GM12878 (cell line): ENCODE results near the gene AMHR2. TPM values are rescaled to one million over a fixed set of nuclear protein-coding genes. Genes with fewer than 3 reads are reported as not detected.

Source experiments
- ATF7 ChIP-seq: fragments of 450-650 bp; IDR thresholded peaks from 2 replicates; pipeline ENCODE4 v1.6.1; 2016; ENCODE audit warnings: low read depth, mild to moderate bottlenecking
- CHD2 ChIP-seq: IDR thresholded peaks from 2 replicates; pipeline ENCODE4 v1.6.1; 2011; ENCODE audit warnings: low read depth, low read length, improper control_type of control experiment, borderline replicate concordance
- CREB1 ChIP-seq: IDR thresholded peaks from 2 replicates; pipeline ENCODE4 v1.6.1; 2012; ENCODE audit warnings: low read depth, mild to moderate bottlenecking, inconsistent platforms
- ETV6 ChIP-seq, 2 experiments: fragments of 450-650 bp in 1 of 2; IDR thresholded peaks in 1 of 2; conservative IDR thresholded peaks in 1 of 2; 2 replicates each; pipeline ENCODE4 v1.6.1; 2014; ENCODE audit warnings: antibody characterized with exemption in 1 of 2, borderline replicate concordance in 1 of 2, low read depth in 1 of 2, mild to moderate bottlenecking in 1 of 2, moderate library complexity in 1 of 2
- FOXK2 ChIP-seq: fragments of 450-650 bp; IDR thresholded peaks from 2 replicates; pipeline ENCODE4 v1.6.1; 2017; ENCODE audit warnings: mild to moderate bottlenecking, moderate library complexity
- HDAC2 ChIP-seq: fragments of 200-600 bp; sonication (generic); IDR thresholded peaks from 2 replicates; pipeline ENCODE4 v1.6.1; 2017
- JUNB ChIP-seq: IDR thresholded peaks from 2 replicates; pipeline ENCODE4 v1.6.1; 2016; ENCODE audit warnings: antibody characterized with exemption, mild to moderate bottlenecking
- NFXL1 ChIP-seq: fragments of 450-650 bp; IDR thresholded peaks from 2 replicates; pipeline ENCODE4 v1.6.1; 2017; ENCODE audit warnings: antibody characterized with exemption, mild to moderate bottlenecking, borderline replicate concordance
- NR2C2 ChIP-seq: IDR thresholded peaks from 2 replicates; pipeline ENCODE4 v1.6.1; 2011; ENCODE audit warnings: borderline replicate concordance, low read depth; ENCODE audit not compliant: control insufficient read depth, insufficient read length
- RELA ChIP-seq: fragments of 450-650 bp; IDR thresholded peaks from 2 replicates; pipeline ENCODE4 v1.8.0; 2014; ENCODE audit warnings: borderline replicate concordance; ENCODE audit not compliant: partially characterized antibody
- SMARCA5 ChIP-seq: fragments of 450-650 bp; IDR thresholded peaks from 2 replicates; pipeline ENCODE4 v1.6.1; 2017; ENCODE audit warnings: mild to moderate bottlenecking
- STAT1 ChIP-seq: fragments of 450-650 bp; conservative IDR thresholded peaks from 2 replicates; pipeline ENCODE4 v1.6.1; 2014; ENCODE audit warnings: antibody characterized with exemption, mild to moderate bottlenecking
- ZNF217 ChIP-seq: fragments of 450-650 bp; IDR thresholded peaks from 2 replicates; pipeline ENCODE4 v1.6.1; 2017; ENCODE audit warnings: antibody characterized with exemption, mild to moderate bottlenecking
- polyA plus RNA-seq, 11 experiments: library from polyadenylated mRNA; depleted of rRNA in 4 of 11; unstranded in 6 of 11; stranded (reverse) in 5 of 11; fragments of >200 nt; fragmentation: Nextera tagmentation in 4 of 11; fragmentation: Illumina TruSeq in 1 of 11; extraction: Ambion mirVana in 4 of 11; extraction: Trizol in 1 of 11; gene quantifications; 1 replicate in 1 of 11; 2 replicates in 10 of 11; pipeline versions ENCODE4 v1.2.1 to v1.2.3, GENCODE V29; 2011 to 2016; ENCODE audit warnings: inconsistent platforms in 2 of 11, missing spikeins in 2 of 11, low read depth in 1 of 11
- total RNA-seq, 4 experiments: library from RNA; depleted of rRNA in 3 of 4; stranded (reverse); fragments of >200 nt in 3 of 4; fragmentation: Illumina TruSeq in 1 of 4; extraction: Trizol in 1 of 4; gene quantifications; 2 replicates each; pipeline versions ENCODE4 v1.2.1 to v1.2.3, GENCODE V29; 2013 to 2021
- TF ChIP-seq, protein P1 (sequence below): fragments of 450-650 bp; IDR thresholded peaks from 2 replicates; pipeline ENCODE4 v1.6.1; 2016; ENCODE audit warnings: mild to moderate bottlenecking, moderate library complexity, borderline replicate concordance
- TF ChIP-seq, protein P2 (sequence below): IDR thresholded peaks from 2 replicates; pipeline ENCODE4 v1.6.1; 2011; ENCODE audit warnings: borderline replicate concordance, low read depth, mild to moderate bottlenecking, moderate library complexity, low read length; ENCODE audit not compliant: insufficient read depth, poor library complexity, severe bottlenecking
- TF ChIP-seq, protein P3 (sequence below): fragments of 450-650 bp; IDR thresholded peaks from 2 replicates; pipeline ENCODE4 v1.6.1; 2017; ENCODE audit warnings: mild to moderate bottlenecking, low read depth, inconsistent platforms; ENCODE audit not compliant: poor library complexity, severe bottlenecking
- TF ChIP-seq, protein P4 (sequence below): IDR thresholded peaks from 2 replicates; pipeline ENCODE4 v1.6.1; 2012; ENCODE audit warnings: low read length, inconsistent platforms
- TF ChIP-seq, protein P5 (sequence below): IDR thresholded peaks from 2 replicates; pipeline ENCODE4 v1.6.1; 2011; ENCODE audit warnings: mild to moderate bottlenecking, low read depth, low read length, moderate library complexity; ENCODE audit not compliant: insufficient replicate concordance

AMHR2 gene
- total and polyA plus RNA-seq, 10 of the 15 experiments (the other 5 are each of a cell fraction or from before 2014, with no cell fraction given), result 0.06 TPM; not detected in 9

DNA sequence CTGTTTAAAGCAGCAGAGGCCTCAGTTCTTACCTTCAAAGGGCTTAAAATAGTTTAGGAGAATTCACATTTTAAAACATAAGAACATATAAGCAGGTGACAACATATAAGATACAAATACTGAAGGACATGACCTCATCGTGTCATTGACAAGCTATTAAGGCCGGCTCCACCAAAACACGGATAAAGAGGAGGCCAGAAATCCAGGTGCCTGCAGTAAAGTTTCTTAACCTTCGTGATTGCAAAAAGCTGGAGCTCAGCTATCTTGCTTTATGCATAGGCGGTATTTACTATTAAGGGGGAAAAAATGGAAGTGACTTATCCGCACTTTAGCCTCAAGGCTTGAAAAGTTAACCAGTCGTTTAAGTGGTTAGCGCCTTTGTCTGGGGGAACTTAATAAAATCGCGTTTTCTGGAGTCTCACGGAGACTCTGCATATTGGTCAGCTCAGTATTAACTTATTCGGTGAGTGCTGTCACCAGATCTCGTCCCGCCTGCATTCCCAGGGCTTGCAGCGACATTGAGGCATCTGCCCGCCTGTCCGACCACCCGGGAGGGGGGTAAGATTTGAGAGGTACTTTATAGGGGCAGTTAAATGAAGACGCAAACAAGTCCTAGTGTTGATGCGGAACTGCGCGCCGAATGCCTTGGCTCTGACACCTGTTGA is 44.8 kb upstream of the AMHR2 start (continued):
- TF ChIP-seq, protein P1, sequence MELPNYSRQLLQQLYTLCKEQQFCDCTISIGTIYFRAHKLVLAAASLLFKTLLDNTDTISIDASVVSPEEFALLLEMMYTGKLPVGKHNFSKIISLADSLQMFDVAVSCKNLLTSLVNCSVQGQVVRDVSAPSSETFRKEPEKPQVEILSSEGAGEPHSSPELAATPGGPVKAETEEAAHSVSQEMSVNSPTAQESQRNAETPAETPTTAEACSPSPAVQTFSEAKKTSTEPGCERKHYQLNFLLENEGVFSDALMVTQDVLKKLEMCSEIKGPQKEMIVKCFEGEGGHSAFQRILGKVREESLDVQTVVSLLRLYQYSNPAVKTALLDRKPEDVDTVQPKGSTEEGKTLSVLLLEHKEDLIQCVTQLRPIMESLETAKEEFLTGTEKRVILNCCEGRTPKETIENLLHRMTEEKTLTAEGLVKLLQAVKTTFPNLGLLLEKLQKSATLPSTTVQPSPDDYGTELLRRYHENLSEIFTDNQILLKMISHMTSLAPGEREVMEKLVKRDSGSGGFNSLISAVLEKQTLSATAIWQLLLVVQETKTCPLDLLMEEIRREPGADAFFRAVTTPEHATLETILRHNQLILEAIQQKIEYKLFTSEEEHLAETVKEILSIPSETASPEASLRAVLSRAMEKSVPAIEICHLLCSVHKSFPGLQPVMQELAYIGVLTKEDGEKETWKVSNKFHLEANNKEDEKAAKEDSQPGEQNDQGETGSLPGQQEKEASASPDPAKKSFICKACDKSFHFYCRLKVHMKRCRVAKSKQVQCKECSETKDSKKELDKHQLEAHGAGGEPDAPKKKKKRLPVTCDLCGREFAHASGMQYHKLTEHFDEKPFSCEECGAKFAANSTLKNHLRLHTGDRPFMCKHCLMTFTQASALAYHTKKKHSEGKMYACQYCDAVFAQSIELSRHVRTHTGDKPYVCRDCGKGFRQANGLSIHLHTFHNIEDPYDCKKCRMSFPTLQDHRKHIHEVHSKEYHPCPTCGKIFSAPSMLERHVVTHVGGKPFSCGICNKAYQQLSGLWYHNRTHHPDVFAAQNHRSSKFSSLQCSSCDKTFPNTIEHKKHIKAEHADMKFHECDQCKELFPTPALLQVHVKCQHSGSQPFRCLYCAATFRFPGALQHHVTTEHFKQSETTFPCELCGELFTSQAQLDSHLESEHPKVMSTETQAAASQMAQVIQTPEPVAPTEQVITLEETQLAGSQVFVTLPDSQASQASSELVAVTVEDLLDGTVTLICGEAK, result no peak; the same call in 1 of the 2 replicates
- TF ChIP-seq HDAC2, result no peak
- TF ChIP-seq CHD2, result no peak
- no peak for TF ChIP-seq CREB1
- TF ChIP-seq NFXL1, result no peak
- TF ChIP-seq JUNB, result no peak
- no peak for TF ChIP-seq NR2C2
- TF ChIP-seq, protein P2, sequence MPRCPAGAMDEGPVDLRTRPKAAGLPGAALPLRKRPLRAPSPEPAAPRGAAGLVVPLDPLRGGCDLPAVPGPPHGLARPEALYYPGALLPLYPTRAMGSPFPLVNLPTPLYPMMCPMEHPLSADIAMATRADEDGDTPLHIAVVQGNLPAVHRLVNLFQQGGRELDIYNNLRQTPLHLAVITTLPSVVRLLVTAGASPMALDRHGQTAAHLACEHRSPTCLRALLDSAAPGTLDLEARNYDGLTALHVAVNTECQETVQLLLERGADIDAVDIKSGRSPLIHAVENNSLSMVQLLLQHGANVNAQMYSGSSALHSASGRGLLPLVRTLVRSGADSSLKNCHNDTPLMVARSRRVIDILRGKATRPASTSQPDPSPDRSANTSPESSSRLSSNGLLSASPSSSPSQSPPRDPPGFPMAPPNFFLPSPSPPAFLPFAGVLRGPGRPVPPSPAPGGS, result no peak
- TF ChIP-seq, protein P3, sequence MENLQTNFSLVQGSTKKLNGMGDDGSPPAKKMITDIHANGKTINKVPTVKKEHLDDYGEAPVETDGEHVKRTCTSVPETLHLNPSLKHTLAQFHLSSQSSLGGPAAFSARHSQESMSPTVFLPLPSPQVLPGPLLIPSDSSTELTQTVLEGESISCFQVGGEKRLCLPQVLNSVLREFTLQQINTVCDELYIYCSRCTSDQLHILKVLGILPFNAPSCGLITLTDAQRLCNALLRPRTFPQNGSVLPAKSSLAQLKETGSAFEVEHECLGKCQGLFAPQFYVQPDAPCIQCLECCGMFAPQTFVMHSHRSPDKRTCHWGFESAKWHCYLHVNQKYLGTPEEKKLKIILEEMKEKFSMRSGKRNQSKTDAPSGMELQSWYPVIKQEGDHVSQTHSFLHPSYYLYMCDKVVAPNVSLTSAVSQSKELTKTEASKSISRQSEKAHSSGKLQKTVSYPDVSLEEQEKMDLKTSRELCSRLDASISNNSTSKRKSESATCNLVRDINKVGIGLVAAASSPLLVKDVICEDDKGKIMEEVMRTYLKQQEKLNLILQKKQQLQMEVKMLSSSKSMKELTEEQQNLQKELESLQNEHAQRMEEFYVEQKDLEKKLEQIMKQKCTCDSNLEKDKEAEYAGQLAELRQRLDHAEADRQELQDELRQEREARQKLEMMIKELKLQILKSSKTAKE, result no peak
- no peak; the same call in 1 of the 2 replicates for TF ChIP-seq ATF7
- no peak for TF ChIP-seq ETV6 (conservative IDR thresholded peaks at IDR 0.05 in 1 of 2, IDR thresholded peaks at IDR 0.05 in 1 of 2; ENCODE audit: borderline replicate concordance in 1 of 2, low read depth in 1 of 2)
- no peak for TF ChIP-seq ZNF217
- peak; percentile 54; the same call in 1 of the 2 replicates for TF ChIP-seq SMARCA5
- TF ChIP-seq RELA, result no peak
- TF ChIP-seq, protein P4, sequence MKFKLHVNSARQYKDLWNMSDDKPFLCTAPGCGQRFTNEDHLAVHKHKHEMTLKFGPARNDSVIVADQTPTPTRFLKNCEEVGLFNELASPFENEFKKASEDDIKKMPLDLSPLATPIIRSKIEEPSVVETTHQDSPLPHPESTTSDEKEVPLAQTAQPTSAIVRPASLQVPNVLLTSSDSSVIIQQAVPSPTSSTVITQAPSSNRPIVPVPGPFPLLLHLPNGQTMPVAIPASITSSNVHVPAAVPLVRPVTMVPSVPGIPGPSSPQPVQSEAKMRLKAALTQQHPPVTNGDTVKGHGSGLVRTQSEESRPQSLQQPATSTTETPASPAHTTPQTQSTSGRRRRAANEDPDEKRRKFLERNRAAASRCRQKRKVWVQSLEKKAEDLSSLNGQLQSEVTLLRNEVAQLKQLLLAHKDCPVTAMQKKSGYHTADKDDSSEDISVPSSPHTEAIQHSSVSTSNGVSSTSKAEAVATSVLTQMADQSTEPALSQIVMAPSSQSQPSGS, result no peak
- TF ChIP-seq FOXK2, result no peak
- TF ChIP-seq, protein P5, sequence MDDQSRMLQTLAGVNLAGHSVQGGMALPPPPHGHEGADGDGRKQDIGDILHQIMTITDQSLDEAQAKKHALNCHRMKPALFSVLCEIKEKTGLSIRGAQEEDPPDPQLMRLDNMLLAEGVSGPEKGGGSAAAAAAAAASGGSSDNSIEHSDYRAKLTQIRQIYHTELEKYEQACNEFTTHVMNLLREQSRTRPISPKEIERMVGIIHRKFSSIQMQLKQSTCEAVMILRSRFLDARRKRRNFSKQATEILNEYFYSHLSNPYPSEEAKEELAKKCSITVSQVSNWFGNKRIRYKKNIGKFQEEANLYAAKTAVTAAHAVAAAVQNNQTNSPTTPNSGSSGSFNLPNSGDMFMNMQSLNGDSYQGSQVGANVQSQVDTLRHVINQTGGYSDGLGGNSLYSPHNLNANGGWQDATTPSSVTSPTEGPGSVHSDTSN, result no peak
- no peak for TF ChIP-seq STAT1
